H54 (cell line): ENCODE measurements around the gene MYO1D.

Experiments used
- DNase-seq: peaks from one replicate; pipeline ENCODE4 v3.0.0; 2011; ENCODE audit warnings: low spot score, mixed read lengths; ENCODE audit not compliant: insufficient read length
- FAIRE-seq: peaks from 3 replicates; lab custom pipeline; 2011; peaks lifted over from hg19 to GRCh38; lab: Jason Lieb, UNC
- POLR2A ChIP-seq: IDR thresholded peaks from 2 replicates; pipeline ENCODE4 v1.6.1; 2011; ENCODE audit warnings: low read depth, mild to moderate bottlenecking, low read length

The MYO1D gene

DNA sequence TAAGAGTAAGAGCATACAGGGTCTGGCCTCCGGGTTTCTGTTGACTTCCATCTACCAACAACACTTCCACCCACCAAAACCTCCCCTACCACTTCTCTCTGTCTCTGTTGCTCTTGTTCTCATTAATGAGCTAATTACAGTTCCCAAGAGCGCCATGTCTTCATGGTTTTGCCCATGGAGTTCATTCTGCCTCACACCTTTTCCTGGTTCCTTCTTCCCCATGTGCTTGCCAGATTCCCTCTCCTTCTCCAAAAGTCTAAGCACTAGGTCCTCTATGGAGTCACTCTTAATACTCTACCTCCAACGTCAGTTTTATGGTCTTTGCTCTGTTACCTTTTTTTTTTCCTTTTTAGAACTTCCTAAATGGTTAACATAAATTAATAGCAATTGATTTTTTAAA lies 92.8 kb downstream of the MYO1D start:
- no peak for DNase-seq
- FAIRE-seq = no peak
- TF ChIP-seq POLR2A = no peak

DNA sequence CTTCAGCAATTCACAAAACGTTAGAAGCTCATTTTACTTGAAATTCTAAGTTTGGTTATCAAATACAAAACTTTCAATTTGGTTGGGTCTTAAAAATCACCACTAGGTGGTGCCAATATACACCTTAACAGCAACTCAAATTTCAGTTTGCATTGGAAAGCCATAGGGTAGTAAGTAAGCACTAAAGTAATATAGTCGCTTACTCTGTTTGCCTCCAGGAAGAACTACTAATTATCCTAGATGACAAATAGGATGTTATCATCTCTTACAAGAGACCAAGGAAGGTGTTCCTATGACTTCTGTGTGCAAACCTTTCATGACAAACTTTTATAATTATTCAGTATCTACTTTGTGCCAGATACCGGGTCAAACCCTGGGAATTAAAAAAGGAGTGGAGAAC lies 93.3 kb downstream of the MYO1D start:
- no peak for FAIRE-seq
- peak; percentile 1 for DNase-seq
- TF ChIP-seq POLR2A = no peak

- no peak for TF ChIP-seq POLR2A
- FAIRE-seq = no peak
- no peak for DNase-seq
Measured at GRCh38 chr17:32780721-32781120, 96.2 kb downstream of the MYO1D start.

DNA sequence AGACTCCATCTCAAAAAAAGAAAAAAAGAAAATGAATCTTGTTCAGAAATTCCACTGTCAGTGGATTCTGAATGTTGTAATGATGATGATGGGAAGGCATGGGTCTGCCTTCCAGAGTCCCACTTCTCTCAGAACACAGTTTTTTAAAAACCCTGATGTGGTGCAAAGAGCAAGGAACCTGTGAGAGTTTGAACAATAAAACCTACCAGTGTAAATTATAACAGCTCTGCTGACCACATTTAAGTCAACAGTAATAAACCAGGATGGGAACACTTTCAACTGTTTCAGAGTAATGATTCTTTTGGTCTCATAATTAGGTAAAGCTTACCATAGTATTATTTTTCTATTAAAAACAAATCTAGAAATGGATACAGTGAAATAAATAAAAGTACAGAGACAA lies 99.0 kb downstream of the MYO1D start:
- DNase-seq (no peak), FAIRE-seq (no peak)
- no peak for TF ChIP-seq POLR2A

DNA sequence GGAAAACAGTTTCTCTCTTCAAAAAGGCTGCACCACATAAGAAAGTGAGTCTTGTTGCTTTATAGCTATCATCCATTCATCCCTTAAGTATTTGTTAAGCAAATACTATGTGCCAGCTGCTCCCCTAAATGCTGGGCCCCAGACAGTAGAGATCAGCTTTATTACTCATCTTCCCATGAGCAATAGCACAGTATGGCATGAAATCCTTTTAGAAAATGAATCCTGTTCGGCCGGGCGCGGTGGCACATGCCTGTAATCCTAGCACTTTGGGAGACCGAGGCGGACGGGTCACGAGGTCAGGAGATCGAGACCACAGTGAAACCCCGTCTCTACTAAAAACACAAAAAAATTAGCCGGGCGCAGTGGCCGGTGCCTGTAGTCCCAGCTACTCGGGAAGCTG lies 99.5 kb downstream of the MYO1D start:
- no peak for TF ChIP-seq POLR2A
- FAIRE-seq = no peak
- no peak for DNase-seq

- no peak for TF ChIP-seq POLR2A
- FAIRE-seq = no peak
- no peak for DNase-seq
Measured at GRCh38 chr17:32774695-32775084, 102.2 kb downstream of the MYO1D start.

DNA sequence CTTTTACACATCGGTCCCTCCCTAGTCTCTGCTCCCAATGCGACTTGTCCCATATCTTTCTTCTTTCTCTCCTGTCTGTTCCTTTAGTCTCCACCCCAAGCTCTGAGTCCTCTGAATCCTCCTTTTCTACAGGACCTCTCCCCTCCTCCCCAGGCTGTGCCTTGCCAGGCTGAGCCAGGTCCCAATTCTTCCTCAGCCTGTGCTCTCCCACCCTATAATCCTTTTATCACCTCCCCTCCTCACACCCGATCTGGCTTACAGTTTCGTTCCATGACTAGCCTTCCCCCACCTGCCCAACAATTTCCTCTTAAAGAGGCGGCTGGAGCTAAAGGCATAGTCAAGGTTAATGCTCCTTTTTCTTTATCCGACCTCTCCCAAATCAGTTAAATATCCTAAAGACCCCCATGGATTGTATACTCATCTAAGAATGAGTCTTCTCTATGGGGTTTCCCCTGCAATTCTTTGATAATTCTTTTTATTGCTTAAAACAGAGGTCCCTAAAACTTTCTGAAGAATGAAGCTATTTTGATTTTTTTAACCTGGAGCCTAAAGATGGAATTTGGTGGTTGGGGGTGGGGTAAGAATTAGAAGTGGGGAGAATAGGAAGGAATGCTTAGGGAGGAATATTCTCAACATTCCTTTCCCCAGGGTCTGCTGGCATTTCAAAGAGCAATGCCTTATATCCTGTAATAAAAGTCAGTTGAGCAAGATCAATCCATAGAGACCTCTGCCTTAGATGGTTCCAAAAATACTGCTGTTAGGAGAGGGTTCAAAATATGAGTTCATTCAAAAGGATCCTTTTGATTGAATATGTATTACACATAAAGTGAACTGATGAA lies 102.8 kb downstream of the MYO1D start:
- DNase-seq (no peak), FAIRE-seq (no peak)
- TF ChIP-seq POLR2A = no peak

GRCh38 chr17:32772453-32773025 lies 104.4 kb downstream of the MYO1D start:
- DNase-seq (no peak), FAIRE-seq (no peak)
- no peak for TF ChIP-seq POLR2A

DNA sequence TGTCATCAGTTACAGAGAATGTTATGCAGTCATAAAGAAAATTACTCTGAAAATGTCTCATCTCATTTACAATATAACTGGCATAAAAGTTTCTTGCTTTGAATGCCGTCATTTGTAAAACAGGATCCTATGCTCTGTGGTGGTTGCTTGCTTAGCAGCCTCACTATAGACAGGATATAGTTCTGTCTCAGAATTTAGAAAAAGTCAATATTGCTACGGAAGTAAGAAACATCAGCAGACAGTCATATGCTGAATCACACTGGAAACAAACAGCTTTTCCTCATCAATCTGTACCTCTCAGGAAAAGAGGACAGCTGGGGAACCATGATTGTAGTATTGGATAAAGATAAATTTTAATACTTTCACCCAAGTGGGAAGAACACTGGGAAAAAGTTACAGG lies 105.5 kb downstream of the MYO1D start:
- TF ChIP-seq POLR2A = no peak
- FAIRE-seq = no peak
- no peak for DNase-seq

DNA sequence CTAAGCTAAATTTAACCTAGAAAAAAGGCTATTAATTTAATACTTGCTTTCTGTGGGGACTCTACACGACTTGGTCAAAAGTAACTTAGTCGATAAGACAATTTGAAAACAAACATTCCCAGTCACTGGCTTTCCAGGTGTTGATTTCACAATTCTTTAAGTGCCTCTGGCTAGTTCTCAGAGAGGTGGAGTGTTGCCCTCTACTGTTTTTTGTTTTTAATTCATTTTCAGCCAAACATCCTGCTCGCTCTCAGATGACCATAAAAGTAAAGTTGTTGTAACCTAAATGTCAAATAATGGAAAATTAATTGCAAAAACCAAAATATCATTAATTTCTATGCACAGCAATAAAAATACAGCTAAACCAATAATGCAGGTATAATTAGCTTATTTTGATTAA lies 107.1 kb downstream of the MYO1D start:
- no peak for TF ChIP-seq POLR2A
- DNase-seq (no peak), FAIRE-seq (no peak)

GRCh38 chr17:32763855-32764439 lies 113.0 kb downstream of the MYO1D start:
- DNase-seq = no peak
- FAIRE-seq = no peak
- TF ChIP-seq POLR2A = no peak

DNA sequence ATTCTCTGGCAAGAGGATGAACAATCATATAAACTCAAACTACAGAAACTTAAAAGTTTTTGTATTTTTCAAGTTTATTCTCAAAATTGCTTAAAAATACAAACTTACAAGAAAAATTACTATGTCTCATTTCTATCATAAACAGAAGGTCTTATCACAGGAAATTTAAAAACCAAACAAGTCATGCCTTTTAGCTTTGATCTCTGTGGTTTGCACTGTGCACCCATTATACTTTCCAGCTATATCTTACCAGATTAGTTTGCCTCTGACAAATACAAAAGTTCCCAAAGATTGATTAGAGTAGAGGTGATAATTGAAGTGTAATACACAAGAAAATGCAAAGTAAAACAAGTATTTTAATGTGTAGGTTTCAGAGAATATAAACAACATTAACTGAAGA lies 117.4 kb downstream of the MYO1D start:
- DNase-seq = no peak
- no peak for TF ChIP-seq POLR2A
- no peak for FAIRE-seq

DNA sequence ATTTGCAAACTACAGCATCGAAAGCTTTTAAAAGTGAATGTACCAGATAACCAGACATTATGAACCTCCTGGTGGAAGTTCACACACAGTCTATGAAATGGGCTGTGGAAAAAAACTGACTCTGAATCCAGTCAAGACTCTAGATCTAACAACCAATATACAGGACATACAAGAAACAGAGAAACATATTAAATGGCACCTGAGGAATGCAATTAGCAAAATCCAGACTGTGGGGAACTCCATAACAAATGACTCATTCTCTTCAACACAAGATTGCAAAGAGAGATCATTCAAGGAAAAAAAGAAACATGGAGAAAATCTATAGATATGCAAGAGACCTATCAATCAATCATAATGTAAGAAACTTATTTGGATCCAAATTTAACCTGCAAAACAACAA lies 119.0 kb downstream of the MYO1D start:
- no peak for TF ChIP-seq POLR2A
- DNase-seq (no peak), FAIRE-seq (no peak)

GRCh38 chr17:32756696-32757095 lies 120.2 kb downstream of the MYO1D start:
- no peak for FAIRE-seq
- TF ChIP-seq POLR2A = no peak
- no peak for DNase-seq
